Upper lobe of right lung (tissue), 1 donor: ENCODE measurements around the gene HERPUD1. TPM values are rescaled to one million over a fixed set of nuclear protein-coding genes. Genes with fewer than 3 reads are reported as not detected.
A peak's percentile ranks its signal among the peaks of the same experiment; 100 is the strongest.

Experiments
- ATAC-seq: fragments of 200-7000 bp; cut with Tn5 transposase; one replicate; pipeline ENCODE4 v1.9.1; 2020; ENCODE audit warnings: mild to moderate bottlenecking, moderate library complexity
- DNase-seq: peaks from one replicate; pipeline ENCODE4 v3.0.0-alpha.2; 2020
- H3K27ac ChIP-seq: fragments of 200-600 bp; one replicate; pipeline ENCODE4 v1.8.0; 2022
- H3K27me3 ChIP-seq: fragments of 200-600 bp; one replicate; pipeline ENCODE4 v1.8.0; 2022; ENCODE audit warnings: mild to moderate bottlenecking
- H3K36me3 ChIP-seq: fragments of 200-600 bp; one replicate; pipeline ENCODE4 v1.8.0; 2022
- H3K4me1 ChIP-seq: fragments of 200-600 bp; one replicate; pipeline ENCODE4 v1.8.0; 2022
- H3K4me3 ChIP-seq: fragments of 200-600 bp; one replicate; pipeline ENCODE4 v1.8.0; 2022; ENCODE audit warnings: mild to moderate bottlenecking
- H3K9me3 ChIP-seq: fragments of 200-600 bp; one replicate; pipeline ENCODE4 v1.8.0; 2022
- intact Hi-C: fragments of 100-400 bp; cut with DNase I; formaldehyde crosslinking; loops from one replicate; pipeline ENCODE4 v1.11.0; 2022
- total RNA-seq: library from RNA; stranded (reverse); fragmentation: NEBNext Ultra II Directional; extraction: Animal tissue kit (Norgen Biotek cat#: 25700); gene quantifications from one replicate; pipeline ENCODE4 v1.2.1, GENCODE V29; 2021
- TF ChIP-seq, protein P1 (sequence below): fragments of 200-600 bp; IDR thresholded peaks from one replicate; pipeline ENCODE4 v1.8.0; 2022; ENCODE audit warnings: antibody characterized with exemption
- donor health status: DM: no; HTN: yes; CAD: no; lungs with severe emphysema.

Gene HERPUD1
- total RNA-seq, 1 donor from 2014 or later: 223 TPM

DNA sequence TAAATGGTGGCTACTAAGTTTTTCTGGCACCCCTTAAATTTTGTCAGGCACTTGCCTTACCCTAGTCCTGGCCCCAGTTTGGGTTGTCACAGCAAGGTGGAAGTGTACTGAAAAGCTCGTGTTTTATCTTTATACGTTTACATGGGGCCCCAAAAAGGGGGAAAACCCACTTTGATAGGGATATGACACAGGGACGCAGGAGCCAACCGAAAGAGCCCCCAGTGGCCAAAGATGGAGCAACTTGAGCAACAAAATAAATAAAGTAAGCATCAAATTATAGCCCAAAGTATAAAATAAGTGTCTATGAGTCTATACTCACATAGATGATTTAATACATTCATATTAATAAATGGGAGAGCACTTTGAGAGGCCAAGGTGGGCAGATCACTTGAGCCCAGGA is 24.8 kb downstream of the HERPUD1 start:
- H3K4me1 ChIP-seq: peaks cover 10% of the 10 kb centered on the region
- no peaks in the 10 kb centered on the region for H3K9me3 ChIP-seq
- DNase-seq (no peak), ATAC-seq (no peak)
- TF ChIP-seq, protein P1, sequence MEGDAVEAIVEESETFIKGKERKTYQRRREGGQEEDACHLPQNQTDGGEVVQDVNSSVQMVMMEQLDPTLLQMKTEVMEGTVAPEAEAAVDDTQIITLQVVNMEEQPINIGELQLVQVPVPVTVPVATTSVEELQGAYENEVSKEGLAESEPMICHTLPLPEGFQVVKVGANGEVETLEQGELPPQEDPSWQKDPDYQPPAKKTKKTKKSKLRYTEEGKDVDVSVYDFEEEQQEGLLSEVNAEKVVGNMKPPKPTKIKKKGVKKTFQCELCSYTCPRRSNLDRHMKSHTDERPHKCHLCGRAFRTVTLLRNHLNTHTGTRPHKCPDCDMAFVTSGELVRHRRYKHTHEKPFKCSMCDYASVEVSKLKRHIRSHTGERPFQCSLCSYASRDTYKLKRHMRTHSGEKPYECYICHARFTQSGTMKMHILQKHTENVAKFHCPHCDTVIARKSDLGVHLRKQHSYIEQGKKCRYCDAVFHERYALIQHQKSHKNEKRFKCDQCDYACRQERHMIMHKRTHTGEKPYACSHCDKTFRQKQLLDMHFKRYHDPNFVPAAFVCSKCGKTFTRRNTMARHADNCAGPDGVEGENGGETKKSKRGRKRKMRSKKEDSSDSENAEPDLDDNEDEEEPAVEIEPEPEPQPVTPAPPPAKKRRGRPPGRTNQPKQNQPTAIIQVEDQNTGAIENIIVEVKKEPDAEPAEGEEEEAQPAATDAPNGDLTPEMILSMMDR: no peak
- intact Hi-C loops: loop anchor here (10.0 kb wide), 1 partner anchor 92 kb away; the partner anchor contains the start of gene SLC12A3
- no peak overlapping the region for H3K4me3 ChIP-seq
- H3K27me3 ChIP-seq: no peaks in the 10 kb centered on the region
- H3K27ac ChIP-seq: no peak overlapping the region
- H3K36me3 ChIP-seq: no peaks in the 10 kb centered on the region

DNA sequence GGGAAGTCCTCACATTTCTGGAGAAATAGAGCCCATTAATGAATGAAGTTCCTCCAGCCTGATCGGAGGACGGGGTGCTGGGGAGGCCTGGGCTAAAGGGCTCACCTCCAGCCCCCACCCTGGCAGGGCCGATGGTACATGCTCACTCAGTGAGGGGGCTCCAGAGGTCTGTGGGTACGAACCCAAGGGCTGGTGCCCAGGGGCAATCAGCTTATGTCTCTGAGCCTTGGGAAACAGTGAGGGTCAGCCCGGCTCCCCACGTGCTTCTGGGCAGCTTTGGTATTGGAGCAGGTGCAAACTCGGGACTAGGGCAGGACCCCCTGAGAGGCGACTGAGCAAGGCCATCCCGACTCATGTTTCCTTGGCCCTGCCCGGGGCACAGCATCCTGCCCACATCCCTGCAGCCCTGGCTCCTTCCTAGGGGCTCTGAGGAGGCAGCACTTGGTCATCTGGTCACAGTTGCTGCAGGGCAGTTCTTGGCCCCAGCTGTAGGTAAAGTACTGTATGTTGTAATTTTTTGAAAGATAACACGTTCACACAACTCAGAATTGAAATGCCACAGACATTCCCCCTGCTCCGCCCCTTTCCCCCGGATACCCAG is 28.8 kb downstream of the HERPUD1 start:
- intact Hi-C loops: no loop called here
- H3K4me3 ChIP-seq: no peak overlapping the region
- H3K36me3 ChIP-seq: no peaks in the 10 kb centered on the region
- H3K27me3 ChIP-seq: no peaks in the 10 kb centered on the region
- H3K9me3 ChIP-seq: no peaks in the 10 kb centered on the region
- peaks cover 29% of the 10 kb centered on the region for H3K4me1 ChIP-seq
- TF ChIP-seq, protein P1: no peak
- no peak for DNase-seq
- peak overlapping the region; percentile 17 for H3K27ac ChIP-seq
- ATAC-seq: no peak

DNA sequence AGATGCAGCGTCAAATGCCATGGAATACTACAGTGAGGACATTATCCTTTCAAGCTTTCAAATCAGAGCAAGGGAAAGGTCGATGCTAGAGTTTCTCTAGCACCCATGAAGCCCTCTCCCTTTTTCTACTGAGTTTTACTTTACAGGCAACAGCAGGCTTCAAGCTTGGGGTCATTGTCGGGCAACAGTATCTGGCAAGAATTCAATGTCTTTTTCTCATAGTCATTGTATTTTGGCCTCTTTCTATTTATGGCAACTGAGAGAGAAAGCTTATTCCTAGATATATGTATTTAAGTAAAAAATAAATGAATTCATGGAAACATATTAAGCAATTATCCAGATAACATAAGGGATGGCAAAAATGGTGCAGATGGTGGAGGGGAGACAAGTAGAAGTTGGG is 29.4 kb downstream of the HERPUD1 start:
- TF ChIP-seq, protein P1: no peak
- ATAC-seq (no peak), DNase-seq (no peak)
- Histone ChIP-seq H3K4me3 (no peak overlapping the region), H3K4me1 (peaks cover 35% of the 10 kb centered on the region), H3K9me3 (no peaks in the 10 kb centered on the region), H3K36me3 (no peaks in the 10 kb centered on the region), H3K27me3 (no peaks in the 10 kb centered on the region), H3K27ac (peak overlapping the region; percentile 6)
- intact Hi-C loops: no loop called here

DNA sequence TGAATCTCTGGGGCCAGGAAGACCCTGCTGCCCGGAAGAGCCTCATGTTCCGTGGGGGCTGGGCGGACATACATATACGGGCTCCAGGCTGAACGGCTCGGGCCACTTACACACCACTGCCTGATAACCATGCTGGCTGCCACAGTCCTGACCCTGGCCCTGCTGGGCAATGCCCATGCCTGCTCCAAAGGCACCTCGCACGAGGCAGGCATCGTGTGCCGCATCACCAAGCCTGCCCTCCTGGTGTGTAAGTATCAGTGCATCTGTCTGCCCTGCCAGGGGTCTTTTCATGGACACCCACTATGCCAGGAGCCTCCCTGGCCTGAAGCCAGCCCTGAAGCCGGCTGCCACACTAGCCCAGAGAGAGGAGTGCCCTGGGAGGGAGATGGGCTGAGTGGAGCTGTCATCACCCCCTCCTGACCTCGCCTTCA is 29.9 kb downstream of the HERPUD1 start, which contains the start of gene CETP:
CETP (plus strand) TSS at position 100 of the 431 bp plus-strand sequence; CDS start at position 130, 30 bp downstream.
- intact Hi-C loops: no loop called here
- no peak within 1 kb of the TSS for H3K4me3 ChIP-seq
- ATAC-seq: no peak

DNA sequence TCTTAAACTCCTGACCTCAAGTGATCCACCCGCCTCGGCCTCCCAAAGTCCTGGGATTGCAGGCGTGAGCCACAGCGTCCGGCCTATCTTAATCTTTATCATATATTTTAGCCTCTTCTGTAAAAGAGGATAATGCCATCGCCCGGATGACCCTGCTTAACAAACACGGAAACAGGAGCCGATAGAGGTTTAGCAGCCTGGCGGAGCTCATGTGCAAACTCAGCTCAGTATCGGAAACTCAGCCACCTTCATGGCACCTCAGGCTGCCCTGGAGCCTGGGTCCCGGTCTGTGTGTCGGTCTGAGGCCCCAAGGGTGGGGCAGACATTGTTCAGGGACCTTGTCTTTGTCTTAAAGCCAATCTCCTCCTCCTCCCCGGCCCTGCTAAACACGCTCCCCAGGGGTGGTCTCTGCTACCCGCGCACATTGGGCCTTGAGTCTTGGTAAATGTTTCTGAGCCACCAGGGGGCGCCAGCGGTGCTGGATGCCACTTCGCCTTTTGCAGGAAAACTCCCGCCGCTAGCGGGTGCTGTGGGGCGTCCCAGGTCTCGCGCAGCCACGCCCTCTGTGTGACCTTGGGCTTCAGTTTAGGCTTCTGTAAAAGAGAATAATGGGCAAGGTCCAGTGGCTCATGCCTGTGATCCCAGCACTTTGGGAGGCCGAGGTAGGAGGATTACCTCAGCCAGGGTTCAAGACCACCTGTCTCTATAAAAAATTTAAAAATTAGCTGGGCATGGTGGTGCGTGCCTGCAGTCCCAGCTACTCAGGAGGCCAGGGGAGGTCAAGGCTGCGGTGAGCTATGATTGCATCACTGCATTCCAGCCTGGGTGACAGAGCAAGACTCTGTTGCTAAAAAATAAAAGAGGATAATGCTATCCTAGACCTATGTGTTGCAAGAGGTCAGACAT is 32.6 kb downstream of the HERPUD1 start:
- Histone ChIP-seq H3K9me3 (no peaks in the 10 kb centered on the region), H3K27ac (no peak overlapping the region), H3K27me3 (no peaks in the 10 kb centered on the region), H3K4me1 (peaks cover 36% of the 10 kb centered on the region), H3K4me3 (no peak overlapping the region), H3K36me3 (no peaks in the 10 kb centered on the region)
- DNase-seq (peak; percentile 94), ATAC-seq (peak; percentile 93)
- TF ChIP-seq, protein P1: peak; percentile 93
- intact Hi-C loops: no loop called here

More for the DNA sequence above, 29.9 kb downstream of the HERPUD1 start, which contains the start of gene CETP:
- peaks cover 36% of the 10 kb centered on the region for H3K4me1 ChIP-seq
- no peaks in the 10 kb centered on the region for H3K27me3 ChIP-seq
- TF ChIP-seq, protein P1: no peak
- no peaks in the 10 kb centered on the region for H3K36me3 ChIP-seq
- DNase-seq: no peak
- no peaks in the 10 kb centered on the region for H3K9me3 ChIP-seq
- H3K27ac ChIP-seq: peak within 1 kb of the TSS; percentile 17
